GM19238 (cell line): ENCODE measurements around the gene SLC22A17.
"Not testable (repeated sequence)": the region's sequence is repeated elsewhere in the genome, so short reads cannot be mapped to it uniquely, and the experiment has no call there.

Experiments
- DNase-seq: peaks from one replicate; pipeline ENCODE4 v3.0.0; 2011; ENCODE audit warnings: low spot score; ENCODE audit not compliant: insufficient read length

The SLC22A17 gene

DNA sequence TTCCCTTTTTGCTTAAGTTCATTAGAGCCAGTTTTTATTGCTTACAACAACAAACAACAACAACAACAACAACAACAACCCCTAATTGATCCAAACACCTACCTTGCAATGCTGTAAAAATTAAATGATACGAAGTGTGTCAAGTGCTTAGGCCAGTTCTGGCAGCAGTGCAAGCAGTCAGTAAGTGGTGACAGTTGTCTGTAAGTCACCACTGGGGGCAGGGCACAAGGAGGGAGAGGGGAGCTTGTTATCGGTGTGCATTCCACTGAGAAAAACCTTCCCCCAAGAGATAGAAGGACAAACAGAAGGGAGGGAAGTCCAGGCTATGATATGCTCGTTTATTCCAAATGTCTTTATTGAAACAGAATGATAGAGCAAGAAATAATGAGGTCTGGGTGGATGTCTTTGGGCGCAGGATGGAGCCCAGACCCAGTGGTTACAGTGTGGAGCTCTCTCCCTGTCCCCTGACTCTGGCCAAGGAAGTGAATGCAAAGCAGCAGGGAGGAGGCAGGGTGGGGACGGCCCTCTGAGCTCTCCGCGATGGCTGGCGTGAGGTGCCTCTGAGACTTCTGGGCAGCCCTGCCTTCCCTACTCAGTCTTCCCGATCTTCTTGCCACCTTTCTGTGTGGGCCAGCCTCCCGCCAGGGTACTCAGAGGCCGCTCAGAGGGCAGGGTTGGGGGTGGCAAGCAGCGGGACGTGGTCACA, 6.5 kb downstream of the SLC22A17 start:
- no peak for DNase-seq

DNA sequence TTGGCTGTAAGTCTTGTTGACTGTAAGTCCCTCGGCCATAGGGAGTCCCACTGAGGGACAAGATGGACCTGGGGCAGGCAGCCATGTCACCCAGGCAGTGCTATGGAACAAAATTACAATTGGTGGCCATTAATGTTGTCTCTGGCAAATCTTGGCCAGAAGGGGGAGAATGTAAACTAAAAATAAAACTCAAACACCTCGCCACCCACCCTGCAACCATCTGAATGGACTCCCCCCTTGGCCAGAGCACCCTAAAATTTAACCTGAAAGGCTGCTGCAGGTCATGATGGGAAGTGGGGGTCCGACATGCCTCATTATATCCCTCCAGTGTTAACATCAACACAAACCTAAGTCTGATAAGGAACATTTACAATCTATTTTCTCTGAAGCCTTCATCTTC, 8.2 kb downstream of the SLC22A17 start:
- no peak for DNase-seq

DNA sequence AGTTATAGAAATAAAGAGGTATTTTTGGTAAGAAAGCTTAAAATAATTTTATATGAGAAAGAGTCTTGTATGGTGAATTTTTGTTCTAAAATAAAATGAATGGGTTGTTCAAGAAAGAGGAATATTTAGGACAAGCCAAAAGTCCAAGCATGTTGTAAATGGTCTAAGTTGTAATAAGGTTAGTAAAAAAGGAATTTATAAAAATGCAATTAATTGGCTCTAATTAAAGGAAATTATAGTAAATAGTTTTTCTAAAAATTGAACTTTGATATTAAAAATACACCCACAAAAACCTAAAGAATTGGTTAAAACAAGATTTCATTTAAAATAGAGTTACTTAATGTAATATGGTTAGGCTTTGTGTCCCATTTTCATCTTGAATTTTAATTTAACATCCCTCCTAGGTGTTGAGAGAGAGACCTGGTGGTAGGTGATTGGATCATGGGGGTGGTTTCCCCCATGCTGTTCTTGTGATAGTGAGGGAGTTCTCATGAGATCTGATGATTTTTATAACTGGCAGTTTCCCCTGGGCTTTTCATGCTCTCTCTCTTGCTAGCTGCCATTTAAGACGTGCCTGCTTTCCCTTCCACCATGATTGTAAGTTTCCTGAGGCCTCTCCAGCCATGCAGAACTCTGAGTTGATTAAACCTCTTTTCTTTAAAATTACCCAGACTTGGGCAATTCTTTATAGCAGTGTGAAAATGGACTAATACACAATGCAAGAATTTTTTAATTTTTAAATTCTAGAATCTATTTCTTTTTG, 13.0 kb downstream of the SLC22A17 start:
- DNase-seq = no peak

DNA sequence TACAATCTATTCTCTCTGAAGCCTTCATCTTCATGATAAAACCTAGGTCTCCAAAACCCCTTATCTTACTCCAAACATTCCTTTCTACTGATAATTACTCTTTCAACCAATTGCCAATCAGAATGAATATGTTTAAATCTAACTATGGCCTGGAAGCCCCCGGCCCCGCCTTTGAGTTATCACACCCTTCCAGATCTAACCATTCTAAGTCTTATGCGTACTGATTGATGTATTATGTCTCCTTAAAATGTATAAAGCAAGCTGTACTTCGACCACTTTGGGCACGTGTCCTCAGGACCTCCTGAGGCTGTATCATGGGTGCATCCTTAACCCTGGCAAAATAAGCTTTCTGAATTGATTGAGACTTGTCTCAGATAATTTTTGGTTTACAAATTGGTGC, 17.1 kb downstream of the SLC22A17 start:
- no peak for DNase-seq

DNA sequence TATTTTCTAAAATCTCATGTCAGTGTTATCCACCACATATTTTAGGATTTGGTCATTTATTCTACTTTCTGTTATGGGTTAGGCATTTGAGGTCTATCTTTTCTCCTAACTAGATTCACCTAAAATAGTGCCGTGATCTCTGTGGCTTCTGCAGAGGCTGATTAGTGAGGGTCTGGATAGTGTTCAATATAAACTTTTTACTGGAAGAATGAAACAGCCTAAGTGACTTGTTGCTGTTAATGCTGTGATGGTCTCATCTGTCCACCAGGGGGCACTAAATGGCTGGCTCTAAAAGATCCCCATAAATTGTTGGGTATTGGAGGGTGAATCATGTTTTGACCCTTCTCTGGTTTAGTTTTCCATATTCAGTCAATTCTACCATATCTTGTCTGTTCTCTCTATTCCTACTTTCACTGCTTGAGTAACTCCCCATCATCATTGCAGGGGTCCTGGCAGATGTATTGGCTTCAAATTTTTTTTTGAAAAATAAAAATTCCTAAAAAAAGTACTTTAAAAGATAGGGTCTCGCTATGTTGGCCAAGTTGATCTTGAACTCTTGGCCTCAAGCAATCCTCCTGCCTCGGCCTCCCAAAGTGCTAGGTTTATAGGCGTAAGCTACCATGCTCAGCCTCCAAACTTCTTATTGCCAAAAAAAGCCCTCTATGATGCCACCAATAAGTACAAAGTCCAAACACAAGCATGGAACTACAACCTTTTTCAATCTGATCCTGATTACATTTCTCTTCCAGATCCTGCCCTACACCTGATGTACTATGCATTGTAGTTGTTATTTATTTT, 24.5 kb downstream of the SLC22A17 start:
- peak; percentile 58 for DNase-seq

DNA sequence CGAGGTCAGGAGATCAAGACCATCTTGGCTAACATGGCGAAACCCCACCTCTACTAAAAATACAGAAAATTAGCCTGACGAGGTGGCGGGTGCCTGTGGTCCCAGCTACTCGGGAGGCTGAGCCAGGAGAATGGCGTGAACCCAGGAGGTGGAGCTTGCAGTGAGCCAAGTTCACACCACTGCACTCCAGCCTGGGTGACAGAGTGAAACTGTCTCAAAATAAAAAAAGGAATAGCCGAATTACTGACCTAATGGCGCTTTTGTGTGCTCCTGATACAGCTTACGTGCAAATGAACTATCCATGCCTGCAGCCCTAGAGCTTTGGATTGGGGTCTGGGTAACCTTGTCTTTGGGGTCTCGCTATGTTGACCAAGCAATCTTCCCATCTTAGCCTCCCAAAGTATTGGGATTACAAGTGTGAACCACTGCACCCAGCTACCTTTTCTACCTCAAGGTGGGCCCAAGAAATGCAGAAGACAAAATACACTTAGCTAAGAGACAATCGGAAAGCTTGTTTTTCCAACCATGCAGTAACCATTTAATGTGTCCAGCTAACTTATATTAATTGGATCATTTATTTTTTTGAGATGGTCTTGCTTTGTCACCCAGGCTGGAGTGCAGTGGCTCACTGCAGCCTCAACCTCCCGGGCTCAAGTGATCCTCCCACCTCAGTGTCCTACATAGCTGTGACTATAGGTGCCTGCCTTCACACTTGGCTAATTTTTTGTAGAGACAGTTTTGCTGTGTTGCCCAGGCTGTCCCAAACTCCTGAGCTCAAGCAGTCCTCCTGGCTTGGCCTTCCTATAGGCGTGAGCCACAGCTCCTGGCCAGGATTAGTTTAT, 26.0 kb downstream of the SLC22A17 start:
- no peak for DNase-seq

DNA sequence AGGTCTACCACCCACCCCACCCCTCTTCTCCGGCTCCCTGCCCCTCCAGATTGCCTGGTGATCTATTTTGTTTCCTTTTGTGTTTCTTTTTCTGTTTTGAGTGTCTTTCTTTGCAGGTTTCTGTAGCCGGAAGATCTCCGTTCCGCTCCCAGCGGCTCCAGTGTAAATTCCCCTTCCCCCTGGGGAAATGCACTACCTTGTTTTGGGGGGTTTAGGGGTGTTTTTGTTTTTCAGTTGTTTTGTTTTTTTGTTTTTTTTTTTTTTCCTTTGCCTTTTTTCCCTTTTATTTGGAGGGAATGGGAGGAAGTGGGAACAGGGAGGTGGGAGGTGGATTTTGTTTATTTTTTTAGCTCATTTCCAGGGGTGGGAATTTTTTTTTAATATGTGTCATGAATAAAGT, 26.9 kb downstream of the SLC22A17 start:
- DNase-seq = not testable (repeated sequence)

DNA sequence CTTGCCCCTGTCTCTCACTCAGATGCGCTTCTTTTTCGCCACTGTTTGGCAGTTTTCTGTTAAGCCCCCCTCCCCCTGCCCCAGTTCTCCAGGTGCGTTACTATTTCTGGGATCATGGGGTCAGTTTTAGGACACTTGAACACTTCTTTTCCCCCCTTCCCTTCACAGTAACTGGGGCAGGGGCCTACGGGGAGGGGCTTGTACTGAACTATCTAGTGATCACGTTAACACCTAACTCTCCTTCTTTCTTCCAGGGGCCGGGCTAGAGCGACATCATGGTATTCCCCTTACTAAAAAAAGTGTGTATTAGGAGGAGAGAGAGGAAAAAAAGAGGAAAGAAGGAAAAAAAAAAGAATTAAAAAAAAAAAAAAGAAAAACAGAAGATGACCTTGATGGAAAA, 27.7 kb downstream of the SLC22A17 start:
- DNase-seq = no peak

DNA sequence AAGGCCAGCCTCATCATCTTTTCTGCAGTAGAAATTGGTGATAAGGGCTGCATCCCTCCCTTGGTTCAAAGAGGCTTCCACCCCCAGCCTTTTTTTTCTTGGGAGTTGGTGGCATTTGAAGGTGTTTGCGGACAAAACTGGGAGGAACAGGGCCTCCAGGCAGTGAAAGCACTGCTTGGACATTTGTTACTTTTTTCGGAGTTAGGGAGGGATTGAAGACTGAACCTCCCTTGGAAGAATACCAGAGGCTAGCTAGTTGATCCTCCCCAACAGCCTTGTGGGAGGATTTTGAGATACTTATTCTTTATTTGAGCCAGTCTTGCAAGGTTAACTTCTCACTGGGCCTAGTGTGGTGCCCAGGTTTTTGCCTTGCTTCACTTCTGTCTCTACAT, 28.2 kb downstream of the SLC22A17 start:
- no peak for DNase-seq

DNA sequence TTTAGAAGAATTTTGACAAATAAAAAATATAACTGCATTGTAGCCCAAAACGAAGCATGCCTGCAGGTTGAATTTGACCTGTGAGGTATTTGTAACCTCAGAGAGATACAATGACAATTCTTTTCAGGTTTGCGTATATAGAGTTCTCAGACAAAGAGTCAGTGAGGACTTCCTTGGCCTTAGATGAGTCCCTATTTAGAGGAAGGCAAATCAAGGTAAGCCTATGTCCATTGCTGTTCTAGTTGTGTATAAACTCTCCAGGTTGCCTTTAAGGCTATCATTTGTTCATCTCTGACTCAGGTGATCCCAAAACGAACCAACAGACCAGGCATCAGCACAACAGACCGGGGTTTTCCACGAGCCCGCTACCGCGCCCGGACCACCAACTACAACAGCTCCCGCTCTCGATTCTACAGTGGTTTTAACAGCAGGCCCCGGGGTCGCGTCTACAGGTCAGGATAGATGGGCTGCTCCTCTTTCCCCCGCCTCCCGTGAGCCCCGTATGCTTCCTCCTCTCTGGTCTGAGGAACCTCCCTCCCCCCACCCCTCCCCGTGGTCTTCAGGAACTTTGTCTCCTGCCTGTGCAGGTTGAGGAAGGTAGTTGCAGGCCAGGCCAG, 28.7 kb downstream of the SLC22A17 start:
- DNase-seq = no peak

DNA sequence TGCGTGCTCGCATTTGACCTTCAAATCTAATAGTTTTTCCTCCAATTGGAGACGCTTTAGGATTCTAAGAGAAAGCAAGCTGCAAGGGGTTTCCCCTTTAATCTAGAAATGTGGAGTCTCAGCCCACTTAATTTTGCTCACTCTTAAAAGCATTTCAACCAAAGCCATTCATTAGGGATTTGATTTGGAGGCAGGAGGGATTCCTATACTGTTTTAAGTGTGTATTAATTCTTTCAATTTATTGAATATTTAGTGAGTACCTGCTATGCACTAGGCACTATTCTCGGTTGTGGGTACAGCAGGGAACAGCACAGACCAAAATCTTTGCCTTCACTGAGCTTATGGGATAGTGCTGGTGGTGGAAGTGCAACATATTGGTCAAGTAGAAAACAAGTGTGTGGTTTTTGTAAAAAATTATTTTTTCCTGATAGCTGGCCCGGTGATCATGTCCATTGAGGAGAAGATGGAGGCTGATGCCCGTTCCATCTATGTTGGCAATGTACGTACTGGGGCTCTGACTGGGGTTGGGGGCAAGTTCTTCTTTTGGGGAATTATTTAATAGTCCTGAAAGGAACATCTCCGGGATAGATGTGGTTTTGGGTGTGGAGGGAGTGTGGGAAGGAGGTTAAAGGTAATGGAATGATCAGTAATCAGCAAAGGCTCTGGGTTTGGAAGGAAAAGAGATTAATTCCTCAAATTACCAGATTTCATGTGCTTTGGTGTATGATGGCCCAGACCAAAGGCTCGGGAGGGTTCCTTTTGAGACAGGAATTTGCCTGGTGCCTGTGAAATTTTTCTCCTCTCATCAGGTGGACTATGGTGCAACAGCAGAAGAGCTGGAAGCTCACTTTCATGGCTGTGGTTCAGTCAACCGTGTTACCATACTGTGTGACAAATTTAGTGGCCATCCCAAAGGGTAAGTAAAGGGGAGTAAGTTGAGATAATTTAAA, 29.8 kb downstream of the SLC22A17 start:
- no peak for DNase-seq

DNA sequence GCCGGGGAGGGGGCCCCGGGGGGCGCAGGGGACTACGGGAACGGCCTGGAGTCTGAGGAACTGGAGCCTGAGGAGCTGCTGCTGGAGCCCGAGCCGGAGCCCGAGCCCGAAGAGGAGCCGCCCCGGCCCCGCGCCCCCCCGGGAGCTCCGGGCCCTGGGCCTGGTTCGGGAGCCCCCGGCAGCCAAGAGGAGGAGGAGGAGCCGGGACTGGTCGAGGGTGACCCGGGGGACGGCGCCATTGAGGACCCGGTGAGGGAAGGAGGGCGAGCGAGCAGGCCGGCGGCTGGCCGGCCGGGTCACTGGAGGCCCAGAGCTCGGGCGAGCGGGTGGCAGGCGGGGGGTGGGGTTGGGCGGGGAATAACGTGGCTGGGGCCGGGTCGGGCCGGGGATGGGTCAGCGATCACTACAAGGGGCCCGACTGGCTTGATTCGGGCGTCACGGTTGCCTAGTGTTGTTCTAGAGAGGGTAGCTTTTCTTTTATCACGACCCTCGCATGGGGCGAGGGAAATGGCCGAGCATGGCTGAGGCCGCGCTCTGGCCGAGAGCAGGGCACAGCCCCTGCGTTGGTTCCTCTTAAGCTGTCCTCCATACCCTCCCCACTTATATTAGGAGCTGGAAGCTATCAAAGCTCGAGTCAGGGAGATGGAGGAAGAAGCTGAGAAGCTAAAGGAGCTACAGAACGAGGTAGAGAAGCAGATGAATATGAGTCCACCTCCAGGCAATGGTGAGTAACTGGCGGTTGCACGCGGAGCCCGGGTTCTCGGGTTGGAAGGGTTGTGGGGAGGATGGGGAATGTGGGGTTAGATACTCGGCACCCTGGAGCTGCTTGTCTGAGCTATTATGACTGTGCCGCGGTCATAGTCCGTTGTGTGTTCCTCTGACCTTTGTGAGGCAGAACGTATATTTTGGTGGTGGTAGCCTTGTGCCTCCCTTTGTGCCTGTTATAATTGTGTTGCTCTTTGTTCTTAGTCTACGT, 30.8 kb downstream of the SLC22A17 start:
- peak; percentile 41 for DNase-seq

DNA sequence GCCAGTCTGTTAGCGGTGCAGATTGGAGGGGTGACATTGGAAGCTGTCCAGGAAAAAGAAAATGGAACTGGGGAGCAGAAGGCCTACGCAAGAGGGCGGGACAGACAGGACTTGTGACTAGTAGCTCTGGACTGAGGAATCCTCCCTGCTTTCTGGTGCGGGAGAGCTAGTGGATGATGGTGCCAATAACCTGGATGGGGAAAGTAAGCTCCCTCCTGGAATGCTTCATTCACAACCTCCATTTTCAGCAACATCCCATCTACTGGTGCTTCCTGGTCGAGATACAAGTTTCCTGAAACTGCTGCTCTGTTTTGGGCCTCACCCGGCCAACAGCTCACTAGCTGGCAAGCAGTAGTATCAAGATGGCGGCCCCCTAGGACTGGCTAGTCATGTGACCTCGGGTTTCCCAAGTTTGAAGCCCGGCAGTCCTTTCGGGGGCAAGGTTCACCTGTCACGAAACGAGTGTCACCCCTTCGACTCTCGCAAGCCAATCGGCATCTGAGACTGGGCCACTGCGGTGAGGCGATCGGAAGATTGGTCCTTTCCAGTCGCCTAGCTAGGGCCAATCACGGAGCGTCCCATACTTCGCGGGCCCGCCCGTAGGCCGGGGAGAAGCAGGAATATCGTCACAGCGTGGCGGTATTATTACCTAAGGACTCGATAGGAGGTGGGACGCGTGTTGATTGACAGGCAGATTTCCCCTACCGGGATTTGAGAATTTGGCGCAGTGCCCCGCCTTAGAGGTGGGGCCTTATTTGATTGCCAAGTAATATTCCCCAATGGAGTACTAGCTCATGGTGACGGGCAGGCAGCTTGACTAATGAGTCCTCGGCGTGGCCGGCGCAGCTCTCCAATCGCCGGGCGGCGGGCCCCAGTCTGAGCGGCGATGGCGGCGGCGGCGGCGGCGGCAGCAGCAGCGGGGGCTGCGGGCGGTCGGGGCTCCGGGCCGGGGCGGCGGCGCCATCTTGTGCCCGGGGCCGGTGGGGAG, 31.8 kb downstream of the SLC22A17 start, which contains the start of gene PABPN1:
Gene PABPN1, plus strand, starts transcription at position 874 of the 988 bp plus-strand sequence. Its CDS starts 13 bp downstream, at position 887.
- peak; percentile 97 for DNase-seq

DNA sequence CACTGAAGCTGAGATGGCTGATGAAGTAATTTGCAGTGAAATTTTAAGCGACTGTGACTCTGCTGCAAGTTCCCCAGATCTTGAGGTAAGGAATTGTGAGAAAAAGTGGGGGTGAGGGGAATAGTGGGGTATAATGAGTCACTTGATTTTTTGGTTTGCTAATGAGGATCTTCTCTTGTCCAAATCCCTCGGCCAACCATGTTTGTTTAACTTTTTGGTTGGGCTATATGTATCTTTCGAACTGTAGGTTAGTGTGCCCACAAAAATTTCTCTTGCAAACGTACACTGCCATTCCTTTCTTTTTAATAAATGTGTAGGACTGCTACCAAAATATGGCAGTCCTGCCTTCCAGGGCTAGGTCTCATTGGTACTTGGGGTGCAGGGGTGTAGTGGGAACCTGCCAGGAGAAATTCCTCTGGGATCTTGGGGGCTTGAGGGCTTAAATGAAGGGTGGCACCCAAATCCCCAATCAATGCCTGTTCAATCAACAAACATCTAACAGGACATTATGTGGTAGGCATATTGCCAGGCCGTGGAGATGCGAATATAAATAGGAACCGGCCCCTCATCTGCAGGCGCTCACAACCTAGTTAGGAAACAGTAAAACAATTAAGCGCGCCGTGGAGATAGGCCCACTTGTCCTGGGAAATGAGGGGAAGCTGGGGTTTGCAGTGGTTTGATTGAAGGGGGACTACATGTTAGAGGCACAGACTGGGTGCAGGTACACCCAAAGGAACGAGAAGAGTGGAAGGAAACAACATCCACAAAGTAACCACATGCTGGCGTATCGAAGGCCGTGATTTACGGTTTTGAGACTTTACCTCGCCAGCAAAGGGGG, 32.7 kb downstream of the SLC22A17 start:
- no peak for DNase-seq

DNA sequence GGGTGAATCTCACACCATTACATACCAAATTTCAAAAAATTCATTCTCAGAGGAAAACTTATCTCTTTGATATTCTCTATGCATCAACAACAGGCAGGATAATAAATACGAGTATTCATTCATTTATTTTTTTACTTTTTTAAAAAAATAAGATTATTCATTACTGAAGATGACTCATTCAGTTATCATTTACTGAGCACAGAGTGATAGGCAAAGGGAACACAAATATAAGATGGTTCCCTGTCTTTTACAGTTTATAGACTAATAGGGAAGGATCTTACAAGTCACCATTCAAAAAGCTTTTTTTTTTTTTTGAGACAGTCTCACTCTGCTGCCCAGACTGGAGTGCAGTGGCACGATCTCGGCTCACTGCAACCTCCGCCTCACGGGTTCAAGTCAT, 36.4 kb downstream of the SLC22A17 start:
- no peak for DNase-seq

DNA sequence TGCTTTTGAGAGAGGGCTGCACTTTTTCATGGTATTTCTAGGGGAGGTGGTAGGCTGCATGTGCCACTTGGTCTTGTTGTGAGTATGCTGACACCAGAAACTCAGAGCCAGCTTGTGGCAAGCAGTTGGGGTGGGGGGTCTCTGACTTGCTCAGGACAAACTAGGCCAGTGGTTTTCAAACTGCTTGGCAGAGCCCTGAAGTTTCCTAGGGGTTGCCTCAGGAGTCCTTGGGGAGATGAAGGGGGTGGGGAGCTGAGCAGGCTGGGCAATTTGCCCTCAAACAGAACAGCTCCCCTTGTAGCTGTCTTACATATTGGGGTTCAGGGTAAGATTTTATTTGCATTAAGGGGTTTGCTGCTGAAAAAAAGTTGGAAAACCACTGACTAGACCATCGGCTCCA, 42.1 kb downstream of the SLC22A17 start:
- no peak for DNase-seq
